HG03460 (cell line): ENCODE measurements around the gene PFKL.

Source experiments
- ATAC-seq: cut with Tn5 transposase; IDR thresholded peaks from one replicate; pipeline ENCODE4 v1.9.1; 2021; ENCODE audit not compliant: unreplicated experiment

The PFKL gene

DNA sequence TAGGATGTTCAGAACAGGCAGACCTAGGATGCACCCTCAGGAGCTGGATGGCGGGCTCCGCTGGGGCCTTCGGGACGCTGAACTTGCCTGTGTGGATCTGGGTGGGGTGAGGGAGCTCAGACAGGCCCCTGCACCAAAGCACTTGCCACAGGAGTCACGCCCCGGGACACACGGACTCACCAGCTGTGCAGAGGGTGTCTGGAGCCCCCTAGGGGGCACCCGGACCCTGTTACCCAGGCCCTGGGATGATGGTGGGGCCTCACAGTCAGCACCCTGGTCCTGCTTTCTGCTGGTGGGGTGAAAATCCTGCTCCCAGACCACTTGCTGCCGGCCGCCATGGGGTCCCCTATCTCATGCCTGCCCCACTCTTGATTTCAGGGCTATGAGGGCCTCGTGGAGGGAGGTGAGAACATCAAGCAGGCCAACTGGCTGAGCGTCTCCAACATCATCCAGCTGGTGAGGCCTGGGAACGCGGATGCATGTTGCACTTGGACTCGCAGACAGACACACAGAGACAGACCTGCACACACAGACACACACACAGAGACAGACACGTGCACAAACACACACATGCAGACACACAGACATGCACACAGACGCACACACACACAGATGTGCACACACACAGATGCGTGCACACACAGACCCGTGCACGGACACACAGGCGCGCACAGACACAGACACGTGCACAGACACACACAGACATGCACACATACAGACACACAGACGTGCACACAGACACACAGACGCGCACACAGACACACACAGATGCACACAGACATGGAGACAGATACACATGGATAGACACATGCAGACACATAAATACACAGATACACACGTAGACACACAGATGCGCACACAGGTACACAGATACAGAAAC is 11.0 kb downstream of the PFKL start:
- no peak for ATAC-seq

DNA sequence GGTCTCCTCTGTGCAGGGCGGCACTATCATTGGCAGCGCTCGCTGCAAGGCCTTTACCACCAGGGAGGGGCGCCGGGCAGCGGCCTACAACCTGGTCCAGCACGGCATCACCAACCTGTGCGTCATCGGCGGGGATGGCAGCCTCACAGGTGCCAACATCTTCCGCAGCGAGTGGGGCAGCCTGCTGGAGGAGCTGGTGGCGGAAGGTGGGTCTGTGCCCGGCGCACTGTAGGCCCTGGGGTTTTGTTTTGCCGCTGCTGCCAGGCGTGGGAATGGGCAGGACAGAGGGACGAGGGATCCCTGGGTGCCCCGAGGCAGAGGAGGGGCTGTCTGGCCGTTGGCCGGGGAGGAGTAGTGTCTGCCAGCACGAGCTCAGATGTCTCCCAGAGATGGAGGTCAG is 12.2 kb downstream of the PFKL start:
- ATAC-seq = no peak

GRCh38 chr21:44312716-44313115 is 12.9 kb downstream of the PFKL start:
- ATAC-seq = no peak

DNA sequence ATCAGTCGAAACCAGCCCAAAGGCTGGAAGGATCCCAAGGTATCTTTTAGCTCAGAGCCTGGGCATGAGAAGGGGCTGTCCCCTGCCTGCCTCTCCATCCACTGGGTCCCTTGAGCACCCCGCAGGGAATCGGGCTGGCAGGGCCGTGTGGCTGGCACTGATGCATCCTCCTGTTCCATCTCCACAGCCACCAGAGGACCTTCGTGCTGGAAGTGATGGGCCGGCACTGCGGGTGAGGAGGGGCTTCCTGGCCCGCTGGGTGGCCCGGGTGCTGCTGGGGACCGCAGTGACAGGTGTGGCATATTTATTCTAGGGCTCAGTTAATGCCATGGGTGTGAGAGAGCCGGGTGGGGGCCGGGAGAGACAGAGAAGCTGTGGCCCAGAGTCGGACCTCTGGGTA is 13.6 kb downstream of the PFKL start:
- no peak for ATAC-seq

GRCh38 chr21:44314128-44314527 is 14.3 kb downstream of the PFKL start:
- ATAC-seq = no peak

DNA sequence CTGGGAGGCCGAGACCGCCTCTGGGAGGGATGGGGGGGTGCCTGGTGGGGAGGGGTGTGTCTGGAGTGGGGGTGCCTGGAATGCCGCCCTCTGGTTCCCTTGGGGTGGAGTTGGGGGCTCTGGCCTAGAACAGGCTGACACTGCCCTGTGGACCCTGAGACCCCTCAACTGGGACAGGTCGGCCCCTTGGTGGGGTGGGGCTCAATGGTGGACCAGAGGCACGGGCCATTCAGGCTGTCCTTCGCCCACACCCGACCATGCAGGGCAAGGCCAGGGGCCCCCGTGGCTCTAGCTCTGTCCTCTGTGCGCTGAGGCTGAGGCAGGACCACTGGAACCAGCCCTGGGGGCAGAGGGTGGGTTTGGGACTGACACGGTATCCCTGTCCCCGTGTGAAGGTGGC is 14.7 kb downstream of the PFKL start:
- ATAC-seq = no peak

DNA sequence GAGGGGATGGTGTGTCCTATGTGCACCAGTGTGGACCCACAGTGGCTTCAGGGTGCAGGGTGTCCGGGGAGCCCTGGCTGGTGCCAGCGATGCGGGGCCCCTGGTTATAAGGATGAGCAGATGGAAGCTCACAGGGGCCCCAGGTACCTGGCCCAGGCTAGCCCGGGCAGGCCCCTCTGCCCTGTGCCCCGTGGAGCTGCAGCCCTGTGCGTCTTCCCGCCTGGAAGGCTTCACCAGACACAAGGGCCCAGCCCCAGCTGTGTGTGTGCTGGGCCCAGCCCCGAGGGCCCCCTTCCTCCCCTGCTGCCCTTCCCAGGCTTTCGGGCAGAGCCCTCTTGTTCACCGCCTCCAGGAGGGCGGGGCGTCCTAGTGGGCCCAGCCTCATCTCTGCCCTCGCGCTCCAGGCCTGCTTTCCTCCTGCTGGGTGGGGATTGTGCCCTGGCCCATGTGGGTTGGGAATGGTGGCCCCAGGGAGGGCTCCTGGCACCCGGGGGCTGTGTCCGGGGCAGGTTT is 15.9 kb downstream of the PFKL start:
- no peak for ATAC-seq

- no peak for ATAC-seq
These were observed 16.5 kb downstream of the PFKL start for GRCh38 chr21:44316277-44316900.

GRCh38 chr21:44317241-44317782 is 17.5 kb downstream of the PFKL start:
- ATAC-seq = no peak

DNA sequence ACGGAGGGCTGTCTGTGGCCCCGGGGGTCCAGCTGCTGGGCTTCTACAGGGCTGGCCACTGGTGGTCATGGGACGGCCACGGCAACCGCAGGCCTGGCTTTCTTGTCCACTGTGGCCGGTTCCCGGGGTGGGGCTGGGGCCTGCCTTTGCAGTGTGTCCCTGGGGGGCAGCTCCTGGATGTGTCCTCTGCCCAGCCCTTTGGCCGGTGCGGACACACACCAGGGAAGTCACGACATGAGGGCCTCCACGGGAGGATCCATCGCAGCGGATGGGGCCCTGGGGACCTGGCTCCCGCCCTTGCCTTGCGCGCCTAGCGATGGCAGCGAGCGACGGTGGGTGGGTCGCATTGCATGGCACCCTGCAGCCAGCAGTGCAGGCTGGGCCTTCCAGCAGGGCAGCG is 18.0 kb downstream of the PFKL start:
- ATAC-seq = no peak

DNA sequence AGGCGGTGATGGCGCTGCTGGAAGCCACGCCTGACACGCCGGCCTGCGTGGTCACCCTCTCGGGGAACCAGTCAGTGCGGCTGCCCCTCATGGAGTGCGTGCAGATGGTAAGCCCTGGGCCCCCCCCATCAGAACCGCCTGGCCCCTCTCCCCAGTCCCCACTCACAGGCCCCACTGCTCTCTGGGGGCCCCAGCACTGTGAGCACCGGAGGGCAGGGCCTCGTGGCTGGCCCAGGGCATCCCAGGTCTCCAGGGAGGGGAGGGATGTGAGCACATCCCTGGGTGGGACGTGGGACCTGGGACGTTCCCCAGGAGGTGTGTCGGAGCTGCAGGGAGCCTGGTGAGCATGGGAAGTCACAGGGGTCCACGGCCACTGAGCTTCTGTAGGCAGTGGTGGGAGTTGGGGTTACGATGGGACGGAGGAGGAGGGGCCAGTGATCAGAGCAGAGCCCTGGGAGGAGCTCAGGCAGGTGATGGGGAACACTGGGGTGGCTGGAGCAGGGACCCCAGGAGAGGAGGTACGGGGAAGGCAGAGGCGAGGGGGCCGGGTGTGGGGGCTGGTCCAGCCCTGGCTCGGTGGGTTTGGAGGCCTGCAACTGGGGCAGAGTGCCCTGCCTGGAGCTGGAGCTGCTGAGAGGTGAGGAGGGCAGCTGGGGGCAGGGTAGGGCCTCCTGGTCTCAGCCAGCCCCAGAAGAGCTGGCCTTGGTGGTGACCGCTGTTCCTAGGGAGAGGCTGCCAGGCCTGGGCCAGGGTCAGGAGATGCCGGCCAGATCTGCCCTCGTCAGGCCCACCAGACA is 18.8 kb downstream of the PFKL start:
- no peak for ATAC-seq

DNA sequence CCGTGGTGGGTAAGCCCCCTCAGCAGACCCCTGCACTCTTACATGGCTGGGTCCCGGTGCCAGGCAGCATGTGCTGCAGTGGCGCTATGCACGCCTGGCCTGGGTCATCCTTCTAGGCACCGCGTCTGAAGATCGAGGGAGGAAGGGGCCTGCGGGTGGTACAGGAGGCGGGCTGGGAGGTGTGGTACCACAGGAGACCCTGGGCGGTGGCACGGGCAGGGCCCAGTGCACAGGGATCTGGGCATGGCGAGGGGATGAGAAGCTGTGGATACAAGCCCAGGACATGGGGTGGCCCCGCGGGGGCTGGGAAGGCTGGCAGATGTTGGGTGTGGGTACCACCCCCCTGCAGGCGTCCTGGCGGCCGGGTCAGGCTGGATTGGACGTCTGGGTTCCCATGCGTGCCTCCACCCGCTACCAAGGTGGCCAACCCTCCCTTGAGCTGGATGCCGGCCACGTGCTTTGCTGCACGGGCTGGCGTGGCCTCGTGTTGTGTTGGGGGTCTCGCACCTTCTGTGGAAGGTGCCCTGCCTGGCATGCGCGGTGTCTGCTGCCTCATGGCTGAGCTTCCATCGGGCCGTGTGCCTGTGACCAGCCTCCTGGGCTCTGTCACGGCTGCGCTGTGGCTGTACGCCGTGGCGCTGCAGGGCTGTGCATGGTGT is 19.7 kb downstream of the PFKL start:
- ATAC-seq = no peak

- ATAC-seq = no peak
These were observed 21.0 kb downstream of the PFKL start for GRCh38 chr21:44320847-44321246.

DNA sequence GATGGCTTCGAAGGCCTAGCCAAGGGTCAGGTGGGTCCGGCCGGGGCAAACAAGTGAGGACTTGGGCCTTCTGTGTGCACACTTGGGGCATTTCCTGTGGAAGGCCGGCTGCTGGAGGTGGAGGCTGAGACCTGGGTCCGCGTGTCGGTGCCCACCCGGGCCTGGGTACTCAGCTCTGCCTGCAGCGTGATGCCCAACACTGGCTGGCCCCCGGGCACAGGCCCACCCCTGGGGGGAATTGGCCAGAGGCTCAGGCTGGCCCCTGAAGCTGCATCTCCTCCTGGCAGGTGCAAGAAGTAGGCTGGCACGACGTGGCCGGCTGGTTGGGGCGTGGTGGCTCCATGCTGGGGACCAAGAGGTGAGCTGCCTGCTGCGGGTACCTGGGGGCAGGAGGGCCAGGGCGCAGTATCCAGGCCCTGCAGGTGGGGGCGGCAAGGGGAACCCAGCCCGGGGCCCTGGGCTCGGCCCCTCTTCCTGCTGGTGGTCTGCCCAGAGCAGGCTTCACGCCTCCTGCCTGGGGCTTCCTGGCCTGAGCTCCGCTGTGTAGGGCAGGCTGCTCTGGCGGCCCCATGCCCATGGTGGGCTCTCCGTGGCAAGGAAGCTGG is 22.1 kb downstream of the PFKL start:
- ATAC-seq = no peak

- ATAC-seq = no peak
These were observed 22.9 kb downstream of the PFKL start for GRCh38 chr21:44322621-44323325.

DNA sequence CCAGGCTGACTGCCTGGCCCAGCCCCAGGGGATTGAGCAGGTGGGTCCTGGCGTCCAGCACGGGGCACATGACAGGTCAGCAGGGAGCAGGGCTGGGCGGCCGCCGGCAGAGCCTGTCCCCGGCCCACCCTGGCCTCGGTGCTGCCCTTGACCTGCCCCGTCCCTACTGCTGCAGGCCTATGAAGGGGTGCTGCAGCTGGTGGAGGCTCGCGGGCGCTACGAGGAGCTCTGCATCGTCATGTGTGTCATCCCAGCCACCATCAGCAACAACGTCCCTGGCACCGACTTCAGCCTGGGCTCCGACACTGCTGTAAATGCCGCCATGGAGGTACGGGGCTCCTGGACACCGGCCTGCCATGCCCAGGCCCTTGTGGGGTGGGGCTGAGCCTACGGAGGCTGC is 23.7 kb downstream of the PFKL start:
- no peak for ATAC-seq

DNA sequence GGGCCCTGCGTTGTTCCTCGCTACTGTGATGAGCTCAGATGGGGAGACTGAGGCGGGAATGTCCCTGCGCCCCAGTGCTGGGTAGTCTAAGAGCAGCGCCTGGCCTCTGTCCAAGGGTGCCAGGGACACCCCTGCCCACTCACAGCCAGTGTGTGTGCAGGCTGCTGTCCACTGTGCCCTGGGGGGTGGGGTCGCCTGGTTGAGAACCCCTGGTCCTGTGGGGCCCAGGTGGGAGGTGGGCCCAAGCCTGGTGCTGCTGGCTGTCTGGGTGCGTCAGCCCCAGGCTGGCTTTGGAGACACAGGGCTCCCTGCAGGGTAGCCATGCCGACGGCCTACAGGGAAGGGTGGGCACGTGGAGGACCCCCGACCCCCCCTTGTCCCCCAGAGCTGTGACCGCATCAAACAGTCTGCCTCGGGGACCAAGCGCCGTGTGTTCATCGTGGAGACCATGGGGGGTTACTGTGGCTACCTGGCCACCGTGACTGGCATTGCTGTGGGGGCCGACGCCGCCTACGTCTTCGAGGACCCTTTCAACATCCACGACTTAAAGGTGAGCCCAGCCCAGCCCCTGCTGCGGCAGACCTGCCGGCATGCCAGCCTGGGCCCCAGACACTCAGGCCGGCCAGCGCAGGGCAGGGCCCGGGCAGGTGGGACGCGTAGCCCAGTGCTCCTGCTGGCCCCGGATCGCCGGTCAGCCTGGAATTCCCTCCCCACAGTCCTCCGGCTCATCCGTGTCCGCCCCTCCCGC is 24.4 kb downstream of the PFKL start:
- no peak for ATAC-seq

DNA sequence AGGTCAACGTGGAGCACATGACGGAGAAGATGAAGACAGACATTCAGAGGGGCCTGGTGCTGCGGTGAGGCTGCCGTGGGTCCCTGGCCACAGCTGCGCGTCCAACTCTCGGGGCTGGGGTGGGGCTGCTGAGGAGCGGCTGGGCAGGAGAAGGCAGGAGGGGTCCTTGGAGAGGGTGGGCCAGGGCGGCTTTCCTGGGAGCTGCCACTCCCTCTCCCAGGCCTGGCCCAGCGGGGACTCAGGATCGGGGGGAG is 24.9 kb downstream of the PFKL start:
- no peak for ATAC-seq
